Ovary (tissue), 9 donors: ENCODE measurements around the gene EXOSC7. TPM values are rescaled to one million over a fixed set of nuclear protein-coding genes. Genes with fewer than 3 reads are reported as not detected.

Experiments
- DNase-seq, 5 donors: peaks; one replicate each; pipeline ENCODE4 v3.0.0-alpha.2; 2019 to 2020
- H3K27ac ChIP-seq, 2 donors: fragments of 200-600 bp; one replicate each; pipeline versions ENCODE4 v1.5.1 to v1.8.0; 2019 to 2022
- H3K27me3 ChIP-seq: fragments of 200-600 bp; one replicate; pipeline ENCODE4 v1.8.0; 2022
- H3K36me3 ChIP-seq: fragments of 200-600 bp; sonication (generic); one replicate; pipeline ENCODE4 v1.5.1; 2019
- H3K4me1 ChIP-seq: one replicate; pipeline ENCODE4 v1.8.1; 2013; ENCODE audit warnings: mild to moderate bottlenecking, moderate library complexity; ENCODE audit not compliant: insufficient read depth
- H3K4me3 ChIP-seq: fragments of 200-600 bp; sonication (generic); one replicate; pipeline ENCODE4 v1.5.1; 2017
- H3K9me3 ChIP-seq, 2 donors: fragments of 200-600 bp in 1 of 2; sonication (generic) in 1 of 2; one replicate each; pipeline versions ENCODE4 v1.5.1 to v1.8.1; 2013 to 2019; ENCODE audit warnings: mild to moderate bottlenecking in 1 of 2, moderate library complexity in 1 of 2
- EP300 ChIP-seq: sonication (generic); formaldehyde crosslinking; IDR thresholded peaks from one replicate; pipeline ENCODE4 v1.6.1; 2017; ENCODE audit warnings: antibody characterized with exemption
- POLR2A ChIP-seq: fragments of 450-650 bp; IDR thresholded peaks from one replicate; pipeline ENCODE4 v1.6.1; 2017; ENCODE audit warnings: antibody characterized with exemption, mild to moderate bottlenecking, moderate library complexity
- WGBS, 3 donors: extraction: QIAGEN DNeasy Blood & Tissue Kit in 1 of 3; methylation state at CpG; one replicate each; pipeline versions ENCODE4 v1.1.5 to v1.1.7; 2013 to 2017; 5-methylcytosine and 5-hydroxymethylcytosine counted together
- intact Hi-C, 4 donors: fragments of 100-400 bp; cut with DNase I; formaldehyde crosslinking; loops; one replicate each; pipeline versions ENCODE4 v1.11.0 to v1.15.1; 2022 to 2023
- polyA plus RNA-seq, 2 donors: library from polyadenylated mRNA; stranded (reverse); fragments of 200-250 nt in 1 of 2; fragments of 350-450 nt in 1 of 2; fragmentation: Illumina TruSeq in 1 of 2; extraction: RNeasy Lipid Tissue Mini Kit (QIAGEN cat#74804) in 1 of 2; gene quantifications; one replicate each; pipeline ENCODE4 v1.2.3, GENCODE V29; 2013 to 2014
- total RNA-seq, 7 donors: library from RNA; depleted of rRNA in 2 of 7; stranded (reverse); fragments of >200 nt in 2 of 7; fragmentation: NEBNext Ultra II Directional in 3 of 7; extraction: Animal tissue kit (Norgen Biotek cat#: 25700) in 3 of 7; gene quantifications; one replicate each; pipeline versions ENCODE4 v1.1.0 to v1.2.4, GENCODE V29; 2016 to 2023
- TF ChIP-seq, protein P1 (sequence below), 3 donors: fragments of 450-650 bp in 2 of 3; fragments of 200-600 bp in 1 of 3; IDR thresholded peaks; one replicate each; pipeline versions ENCODE4 v1.5.1 to v1.8.0; 2016 to 2022; ENCODE audit warnings: antibody characterized with exemption in 3 of 3, mild to moderate bottlenecking in 1 of 3
- donor health status: DM: no; HTN: no; CAD: no; lungs with moderate emphysema.
- donor health status: DM: no; HTN: no; CAD: no.
- donor health status: Bipolar disorder and iron deficiency.
- donor health status: DM: yes; HTN: yes; CAD: no.
- donor health status: DM: no; HTN: no; CAD: no.
- donor health status: DM: yes; HTN: yes; CAD: no.

EXOSC7 gene
- total and polyA plus RNA-seq, 9 donors: 28.3 to 39.3 (median 35.4) TPM

DNA sequence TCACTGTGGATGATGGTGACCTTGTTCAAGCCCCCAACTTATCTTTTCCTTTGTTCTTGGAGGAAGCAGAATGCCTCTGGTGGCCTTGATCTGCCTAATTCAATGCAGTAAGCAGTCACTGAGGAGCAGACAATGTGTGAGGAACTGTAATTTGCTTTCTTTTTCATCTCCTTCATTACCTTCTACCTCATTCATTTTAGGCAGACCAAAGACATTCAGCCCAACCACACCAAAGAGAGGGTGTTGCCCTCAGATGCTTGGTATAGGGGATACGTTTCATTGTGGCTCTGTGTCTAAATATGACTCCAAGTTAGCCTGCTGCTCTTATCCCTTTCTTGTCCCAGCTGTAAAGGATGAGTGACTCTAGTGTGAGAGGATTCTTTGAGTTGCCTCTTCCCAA is 15.3 kb downstream of the EXOSC7 start:
- no peak overlapping the region for H3K27ac ChIP-seq
- H3K36me3 ChIP-seq: no peaks in the 10 kb centered on the region
- 89 to 94% (median 93%) methylated on average over 1 of the region's 1 CpG for WGBS, 3 donors
- DNase-seq: no peak
- no peaks in the 10 kb centered on the region for H3K9me3 ChIP-seq
- TF ChIP-seq, protein P1, sequence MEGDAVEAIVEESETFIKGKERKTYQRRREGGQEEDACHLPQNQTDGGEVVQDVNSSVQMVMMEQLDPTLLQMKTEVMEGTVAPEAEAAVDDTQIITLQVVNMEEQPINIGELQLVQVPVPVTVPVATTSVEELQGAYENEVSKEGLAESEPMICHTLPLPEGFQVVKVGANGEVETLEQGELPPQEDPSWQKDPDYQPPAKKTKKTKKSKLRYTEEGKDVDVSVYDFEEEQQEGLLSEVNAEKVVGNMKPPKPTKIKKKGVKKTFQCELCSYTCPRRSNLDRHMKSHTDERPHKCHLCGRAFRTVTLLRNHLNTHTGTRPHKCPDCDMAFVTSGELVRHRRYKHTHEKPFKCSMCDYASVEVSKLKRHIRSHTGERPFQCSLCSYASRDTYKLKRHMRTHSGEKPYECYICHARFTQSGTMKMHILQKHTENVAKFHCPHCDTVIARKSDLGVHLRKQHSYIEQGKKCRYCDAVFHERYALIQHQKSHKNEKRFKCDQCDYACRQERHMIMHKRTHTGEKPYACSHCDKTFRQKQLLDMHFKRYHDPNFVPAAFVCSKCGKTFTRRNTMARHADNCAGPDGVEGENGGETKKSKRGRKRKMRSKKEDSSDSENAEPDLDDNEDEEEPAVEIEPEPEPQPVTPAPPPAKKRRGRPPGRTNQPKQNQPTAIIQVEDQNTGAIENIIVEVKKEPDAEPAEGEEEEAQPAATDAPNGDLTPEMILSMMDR (IDR thresholded peaks at IDR 0.05): no peak
- TF ChIP-seq POLR2A (no peak), EP300 (no peak)
- H3K27me3 ChIP-seq: no peaks in the 10 kb centered on the region
- intact Hi-C loops: no loop called here
- H3K4me1 ChIP-seq: peaks cover 9% of the 10 kb centered on the region
- no peak overlapping the region for H3K4me3 ChIP-seq

DNA sequence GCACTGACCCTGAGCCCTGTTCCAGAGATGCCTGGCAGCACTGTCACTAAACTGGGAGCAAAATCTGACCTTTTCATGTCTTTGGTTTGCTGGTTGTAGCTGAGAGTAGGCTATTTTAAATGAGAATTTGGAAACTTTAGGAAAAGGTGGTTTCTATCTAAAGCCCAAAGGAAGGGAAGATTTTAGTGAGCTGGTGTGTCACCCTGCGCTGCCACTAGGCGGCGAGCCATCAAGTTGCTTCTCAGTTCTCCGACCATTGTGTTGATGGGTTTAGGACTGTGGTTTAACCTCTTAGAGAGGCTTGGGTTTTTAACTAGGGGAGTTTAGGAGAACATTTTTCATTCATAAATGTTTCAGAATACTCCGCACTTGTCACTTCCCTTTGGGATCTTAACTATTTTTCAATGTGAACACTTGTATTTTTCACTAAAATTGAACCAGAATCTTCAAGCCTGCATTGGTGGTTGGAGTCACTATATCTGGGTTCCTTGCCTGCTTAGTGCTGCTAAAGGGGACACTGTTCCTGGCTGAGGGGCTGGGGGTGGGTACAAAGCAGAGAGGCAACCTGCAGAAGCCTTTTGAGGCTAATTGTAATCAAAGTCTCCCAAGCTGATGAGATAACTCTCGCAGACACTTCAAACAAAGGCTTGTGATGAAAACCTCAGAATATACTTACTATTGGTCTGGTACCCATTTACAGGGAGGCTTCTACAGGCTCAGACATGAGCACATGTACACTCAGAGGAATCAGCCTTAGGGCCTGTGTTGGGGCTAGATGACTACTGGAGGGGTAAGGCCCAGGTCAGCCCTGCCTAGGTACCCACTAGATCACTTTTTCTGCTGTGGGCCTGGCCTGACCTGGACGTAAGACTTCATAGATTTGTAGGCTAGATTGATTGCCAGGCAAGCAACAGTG is 16.8 kb downstream of the EXOSC7 start:
- 67 to 80% (median 76%) methylated on average over 7 of the region's 7 CpGs for WGBS, 3 donors
- TF ChIP-seq EP300: no peak
- TF ChIP-seq, protein P1 (IDR thresholded peaks at IDR 0.05): peak in 1 of 3 donors; percentile 23
- no peak for TF ChIP-seq POLR2A
- peaks cover 7% of the 10 kb centered on the region for H3K4me1 ChIP-seq
- H3K9me3 ChIP-seq: no peaks in the 10 kb centered on the region
- no peak overlapping the region for H3K4me3 ChIP-seq
- H3K27ac ChIP-seq: no peak overlapping the region
- intact Hi-C loops: no loop called here
- H3K36me3 ChIP-seq: no peaks in the 10 kb centered on the region
- no peak for DNase-seq
- H3K27me3 ChIP-seq: no peaks in the 10 kb centered on the region

DNA sequence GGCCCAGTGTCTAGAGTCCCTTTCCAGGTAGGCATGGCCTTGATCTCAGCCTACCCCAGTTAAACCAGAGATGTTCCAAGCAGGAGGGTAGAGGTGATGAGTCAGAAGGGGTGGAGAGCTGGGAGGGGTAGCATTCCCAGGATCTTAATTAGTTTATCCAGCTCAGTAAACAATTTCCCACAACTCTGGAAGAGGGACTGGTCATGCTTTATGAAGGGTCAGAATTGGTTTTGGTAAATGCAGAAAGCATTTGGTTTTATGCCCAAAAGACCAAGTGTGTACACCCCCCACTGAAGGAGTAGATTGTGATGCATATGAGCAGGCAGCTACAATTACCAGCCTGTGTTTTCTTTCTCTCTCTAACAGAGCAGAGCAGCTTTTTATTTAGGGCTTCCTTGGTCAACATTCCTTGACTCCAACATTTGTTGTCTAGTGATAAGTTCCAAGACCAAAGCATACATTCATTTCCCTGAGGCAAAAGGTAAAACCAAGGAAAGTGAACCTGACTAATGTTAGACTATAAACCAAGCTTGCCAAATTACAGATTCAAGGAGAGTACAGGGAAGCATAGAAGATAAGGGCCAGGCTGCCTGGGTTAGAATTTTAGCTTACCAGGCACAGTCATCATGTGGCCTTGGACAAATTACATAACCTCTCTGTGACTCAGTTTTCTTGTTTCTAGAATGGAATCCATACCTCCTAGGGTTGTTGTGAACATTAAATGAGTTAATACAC is 17.6 kb downstream of the EXOSC7 start:
- H3K4me1 ChIP-seq: peaks cover 7% of the 10 kb centered on the region
- H3K9me3 ChIP-seq: no peaks in the 10 kb centered on the region
- DNase-seq: no peak

DNA sequence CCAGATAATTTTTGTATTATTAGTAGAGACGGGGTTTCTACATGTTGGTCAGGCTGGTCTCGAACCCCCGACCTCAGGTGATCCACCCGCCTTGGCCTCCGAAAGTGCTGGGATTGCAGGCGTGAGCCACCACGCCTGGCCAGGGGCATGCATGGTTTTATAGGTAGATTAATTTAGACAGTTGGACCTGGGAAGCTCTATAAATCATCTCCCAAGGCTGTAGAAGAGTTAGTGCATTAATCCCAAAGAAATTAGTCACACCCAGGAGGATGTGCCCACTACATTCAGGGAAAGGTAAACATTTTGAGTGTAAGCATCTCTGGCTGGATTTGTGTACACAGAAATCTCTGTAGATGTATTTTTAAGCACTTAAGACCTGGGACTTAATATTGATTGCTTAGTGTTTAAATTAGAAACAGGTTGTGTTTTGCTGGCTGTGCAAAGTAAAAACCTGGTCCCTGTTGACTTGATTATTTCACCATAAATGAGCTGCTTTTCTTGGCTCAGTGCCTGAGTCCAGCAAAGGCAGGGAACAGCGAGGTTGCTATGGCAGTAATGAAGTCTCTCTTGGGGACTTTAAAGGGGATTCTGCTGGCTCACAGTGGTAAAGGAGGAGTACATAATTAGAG is 19.2 kb downstream of the EXOSC7 start:
- no peaks in the 10 kb centered on the region for H3K36me3 ChIP-seq
- 81 to 86% (median 85%) methylated on average over 8 of the region's 8 CpGs for WGBS, 3 donors
- H3K9me3 ChIP-seq: no peaks in the 10 kb centered on the region
- no peak for TF ChIP-seq POLR2A
- TF ChIP-seq, protein P1 (IDR thresholded peaks at IDR 0.05): no peak
- no peak for TF ChIP-seq EP300
- H3K27ac ChIP-seq: no peak overlapping the region
- intact Hi-C loops: no loop called here
- H3K4me1 ChIP-seq: peaks cover 7% of the 10 kb centered on the region
- peak in 1 of 5 donors; percentile 52 for DNase-seq
- no peaks in the 10 kb centered on the region for H3K27me3 ChIP-seq
- no peak overlapping the region for H3K4me3 ChIP-seq

More for the DNA sequence above, 17.6 kb downstream of the EXOSC7 start:
- no peak overlapping the region for H3K4me3 ChIP-seq
- H3K27ac ChIP-seq: no peak overlapping the region
- H3K36me3 ChIP-seq: no peaks in the 10 kb centered on the region
- TF ChIP-seq, protein P1 (IDR thresholded peaks at IDR 0.05): no peak
- TF ChIP-seq POLR2A (no peak), EP300 (no peak)
- H3K27me3 ChIP-seq: no peaks in the 10 kb centered on the region
- intact Hi-C loops: no loop called here
